Gastroesophageal sphincter (tissue), 4 donors: ENCODE data around the gene MINDY4B. TPM values are rescaled to one million over a fixed set of nuclear protein-coding genes. Genes with fewer than 3 reads are reported as not detected.

Experiments
- ATAC-seq: fragments of 150-250 bp; one replicate; pipeline ENCODE4 v1.9.1; 2016; ENCODE audit warnings: mild to moderate bottlenecking, moderate library complexity
- H3K27ac ChIP-seq, 4 donors: fragments of 200-600 bp; sonication (generic) in 3 of 4; 1 replicate in 3 of 4; 2 replicates in 1 of 4; pipeline ENCODE4 v1.5.1; 2016 to 2019
- H3K27me3 ChIP-seq: fragments of 200-600 bp; sonication (generic); one replicate; pipeline ENCODE4 v1.5.1; 2019
- H3K36me3 ChIP-seq, 2 donors: fragments of 200-600 bp; sonication (generic); one replicate each; pipeline ENCODE4 v1.5.1; 2019; ENCODE audit warnings: control low read depth in 1 of 2
- H3K4me1 ChIP-seq, 3 donors: fragments of 200-600 bp; sonication (generic); 1 replicate in 2 of 3; 2 replicates in 1 of 3; pipeline ENCODE4 v1.5.1; 2016 to 2019; ENCODE audit warnings: control low read depth in 2 of 3
- H3K4me3 ChIP-seq, 2 donors: fragments of 200-600 bp; sonication (generic); one replicate each; pipeline ENCODE4 v1.5.1; 2019; ENCODE audit warnings: mild to moderate bottlenecking in 1 of 2, moderate library complexity in 1 of 2
- H3K9me3 ChIP-seq, 3 donors: fragments of 200-600 bp; sonication (generic); one replicate each; pipeline ENCODE4 v1.5.1; 2017 to 2019; ENCODE audit warnings: control low read depth in 2 of 3
- CTCF ChIP-seq, 4 experiments: fragments of 200-600 bp in 2 of 4; fragments of 450-650 bp in 2 of 4; sonication (generic) in 1 of 4; IDR thresholded peaks; one replicate each; pipeline ENCODE4 v1.5.1; 2017 to 2019; ENCODE audit warnings: antibody characterized with exemption in 4 of 4, mild to moderate bottlenecking in 2 of 4, moderate library complexity in 2 of 4
- EP300 ChIP-seq: sonication (generic); formaldehyde crosslinking; IDR thresholded peaks from one replicate; pipeline ENCODE4 v1.6.1; 2017; ENCODE audit warnings: antibody characterized with exemption, mild to moderate bottlenecking
- POLR2A ChIP-seq, 2 donors: fragments of 450-650 bp; IDR thresholded peaks; one replicate each; pipeline ENCODE4 v1.6.1; 2017; ENCODE audit warnings: antibody characterized with exemption in 2 of 2, mild to moderate bottlenecking in 2 of 2, moderate library complexity in 1 of 2
- POLR2AphosphoS5 ChIP-seq: sonication (generic); formaldehyde crosslinking; IDR thresholded peaks from one replicate; pipeline ENCODE4 v1.6.1; 2017; ENCODE audit warnings: antibody characterized with exemption
- WGBS, 2 donors: methylation state at CpG; one replicate each; pipeline ENCODE4 v1.1.5; 2018; ENCODE audit warnings: low coverage in 1 of 2; 5-methylcytosine and 5-hydroxymethylcytosine counted together
- total RNA-seq, 4 donors: library from RNA; depleted of rRNA; stranded (reverse); fragments of >200 nt; gene quantifications; one replicate each; pipeline ENCODE4 v1.1.0, GENCODE V29; 2016

Gene MINDY4B
- total RNA-seq, 4 donors from 2014 or later: not detected

GRCh38 chr3:150823277-150823676 is 82.0 kb downstream of the MINDY4B start:
- whole genome bisulfite sequencing, 2 donors: 90% methylated on average over 2 of the region's 3 CpGs; no CpG with 5 or more reads in 1 of the 2 donors
- no peak for ATAC-seq
- TF ChIP-seq CTCF (IDR thresholded peaks at IDR 0.05) (no peak), POLR2A (IDR thresholded peaks at IDR 0.05) (no peak), POLR2AphosphoS5 (no peak), EP300 (no peak)

GRCh38 chr3:150822636-150823035 is 82.6 kb downstream of the MINDY4B start:
- Histone ChIP-seq H3K4me1 (no peaks in the 10 kb centered on the region), H3K9me3 (no peaks in the 10 kb centered on the region), H3K27ac (no peak overlapping the region), H3K27me3 (peaks cover 9% of the 10 kb centered on the region), H3K4me3 (no peak overlapping the region), H3K36me3 (no peaks in the 10 kb centered on the region)
- ATAC-seq: no peak
- 50 to 100% methylated on average over 1 of the region's 1 CpG for WGBS, 2 donors
- TF ChIP-seq POLR2AphosphoS5 (no peak), CTCF (IDR thresholded peaks at IDR 0.05) (no peak), EP300 (no peak), POLR2A (IDR thresholded peaks at IDR 0.05) (no peak)

More at GRCh38 chr3:150823277-150823676, 82.0 kb downstream of the MINDY4B start:
- H3K27ac ChIP-seq: no peak overlapping the region
- no peaks in the 10 kb centered on the region for H3K36me3 ChIP-seq
- H3K9me3 ChIP-seq: no peaks in the 10 kb centered on the region
- H3K27me3 ChIP-seq: peaks cover 11% of the 10 kb centered on the region
- no peaks in the 10 kb centered on the region for H3K4me1 ChIP-seq
- no peak overlapping the region for H3K4me3 ChIP-seq

Other genes starting within 250 kb of the MINDY4B start
- gene ERICH6, start 201.5 kb downstream of the MINDY4B start, total RNA-seq: not detected
- gene SIAH2, start 142.3 kb downstream of the MINDY4B start, total RNA-seq: 10 to 100 TPM; 26.0 to 36.1 (median 28.5) TPM
- not detected for gene CLRN1, start 67.3 kb upstream of the MINDY4B start, total RNA-seq
- gene MED12L, start 180.2 kb upstream of the MINDY4B start, total RNA-seq: under 1 TPM; 0.12 to 0.77 (median 0.21) TPM